SK-N-DZ (cell line): ENCODE results near the gene GINS1.
A peak's percentile ranks its signal among the peaks of the same experiment; 100 is the strongest.

ENCODE experiments used
- DNase-seq: peaks from one replicate; pipeline ENCODE4 v3.0.0-alpha.2; 2015; ENCODE audit warnings: low spot score

Gene GINS1

DNA sequence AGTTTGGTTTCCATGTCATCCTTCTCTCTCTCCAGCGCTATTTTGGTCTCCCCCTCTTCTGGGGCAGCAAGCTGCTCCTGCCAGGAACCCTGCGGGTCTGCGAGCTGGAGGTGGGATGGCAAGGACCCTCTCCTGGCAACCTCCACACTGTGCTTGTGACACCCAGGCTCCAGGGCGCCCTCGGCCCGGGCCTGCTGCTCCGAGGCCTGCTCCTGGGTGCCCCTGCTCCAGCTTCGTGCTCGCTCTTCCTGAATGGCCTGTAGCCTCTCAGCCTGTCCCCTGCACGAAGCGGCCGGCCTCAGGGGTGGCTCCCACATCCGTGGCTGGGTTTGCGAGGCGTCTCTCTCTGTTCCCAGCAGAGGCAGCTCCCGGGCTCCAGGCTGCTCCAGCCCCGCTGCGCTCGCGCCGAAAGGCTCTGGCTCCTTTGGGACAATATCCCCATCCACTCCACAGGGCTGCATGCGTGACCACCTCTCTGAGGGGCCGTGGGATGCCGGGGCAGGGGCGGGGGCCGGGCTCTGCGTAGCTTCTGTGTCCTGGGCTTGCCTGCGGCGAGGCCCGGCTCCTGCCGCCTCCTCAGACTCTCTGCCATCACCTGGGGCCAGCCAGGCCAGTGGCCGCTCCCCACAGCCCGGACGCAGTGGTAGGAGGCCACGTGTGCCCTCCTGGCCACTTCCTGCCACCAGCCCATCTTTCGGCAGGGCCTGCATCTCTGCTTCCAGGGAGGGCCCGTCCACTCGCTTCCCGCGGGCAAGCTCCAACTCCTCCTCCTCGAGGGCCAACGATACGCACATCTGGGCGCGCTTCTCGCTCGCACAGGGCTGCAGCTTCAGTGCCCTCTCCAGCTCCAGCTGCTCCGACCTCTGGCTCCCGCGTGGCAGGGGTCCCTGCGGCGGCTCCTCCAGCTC is 68.9 kb downstream of the GINS1 start:
- no peak for DNase-seq

DNA sequence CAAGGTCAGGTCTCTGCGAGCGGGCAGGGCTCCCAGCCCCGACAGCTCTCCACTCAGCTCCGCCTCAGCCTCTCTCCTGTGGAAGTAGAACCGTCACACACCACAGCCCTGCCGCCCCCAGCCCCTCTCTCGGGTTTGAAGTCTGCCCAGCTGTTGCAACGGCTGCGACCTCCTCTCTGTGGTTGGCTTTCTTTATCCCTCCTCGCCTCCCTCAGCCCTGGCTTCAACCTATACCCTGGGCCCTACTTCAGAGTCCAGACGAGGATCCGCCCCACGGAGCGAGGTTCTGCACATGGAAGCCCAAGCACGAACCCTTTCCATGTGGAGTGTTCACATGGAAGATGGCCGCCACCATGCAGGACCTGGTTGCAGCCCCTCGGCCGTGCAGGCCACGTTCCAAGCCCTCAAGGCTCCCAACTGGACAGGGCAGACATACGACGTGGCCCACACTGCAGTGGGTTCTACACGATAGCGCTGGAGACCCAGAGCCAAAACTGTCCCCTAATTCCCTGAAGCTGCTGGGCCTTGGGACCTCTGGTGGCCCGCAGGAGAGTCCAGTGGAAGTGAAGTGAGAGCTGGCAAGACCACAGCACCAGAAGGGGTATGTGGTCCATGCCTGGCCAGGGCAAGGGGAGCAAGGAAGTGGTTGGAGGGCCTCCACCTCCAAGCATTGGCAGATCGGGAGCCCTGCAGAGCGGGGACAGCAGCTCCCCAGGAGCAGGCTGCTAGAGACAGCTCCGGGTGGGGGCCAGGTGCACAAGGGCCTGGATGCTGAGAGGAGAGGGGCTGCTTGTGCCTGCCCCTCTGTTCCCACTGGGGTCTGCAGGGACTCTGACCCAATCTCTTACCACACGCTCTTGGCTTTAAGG is 69.8 kb downstream of the GINS1 start:
- DNase-seq = no peak

DNA sequence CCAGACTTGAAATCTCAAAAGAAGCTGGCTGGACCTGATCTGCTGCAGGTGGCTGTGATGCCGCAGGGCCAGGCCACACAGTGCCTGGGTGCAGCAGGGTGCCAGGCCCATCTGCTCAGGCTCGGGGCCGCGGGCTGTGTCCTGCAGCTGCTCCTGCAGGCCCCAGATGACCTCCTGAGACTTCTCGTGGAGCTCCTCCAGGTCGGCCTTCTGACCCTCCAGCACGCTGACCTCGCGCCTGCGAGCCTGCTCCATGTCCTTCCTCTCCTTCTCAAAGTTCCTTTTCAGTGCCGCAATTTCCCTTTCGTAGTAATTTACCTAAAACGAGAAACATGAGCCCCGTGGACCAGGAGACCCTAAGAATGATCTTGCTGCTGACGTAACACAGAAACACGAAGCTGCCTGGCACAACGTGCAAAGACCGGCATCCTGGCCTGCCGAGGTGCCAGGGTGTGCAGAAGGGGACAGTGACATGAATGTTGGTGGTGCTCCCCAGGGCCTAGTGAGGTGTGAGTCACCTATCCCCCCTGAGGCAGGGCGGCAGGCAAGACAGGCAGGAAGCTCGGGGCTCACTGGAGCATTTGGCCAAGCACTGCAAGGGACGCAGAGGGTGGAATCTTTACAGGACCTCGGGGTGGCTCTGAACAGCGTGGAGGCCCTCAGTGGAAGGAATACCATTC is 71.6 kb downstream of the GINS1 start:
- no peak for DNase-seq

DNA sequence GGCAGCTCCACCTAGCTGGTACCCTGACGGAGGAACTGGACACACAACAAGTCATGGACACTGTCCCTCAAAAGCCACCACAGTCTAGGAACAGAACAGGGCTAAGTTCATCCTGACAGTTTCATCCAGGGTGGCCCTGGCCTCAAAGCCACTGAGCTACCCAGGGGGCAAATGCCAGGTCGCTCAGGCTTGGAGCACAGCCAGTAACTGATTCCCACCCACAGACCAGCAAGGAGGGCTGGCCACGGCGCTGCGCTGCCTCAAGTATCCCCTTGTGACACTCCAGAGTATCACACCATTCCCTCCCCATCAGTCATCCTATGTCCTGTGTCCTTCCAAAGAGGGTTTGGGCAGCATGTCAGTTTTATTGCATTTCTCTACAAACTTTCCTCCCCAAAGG is 72.2 kb downstream of the GINS1 start:
- DNase-seq = no peak

DNA sequence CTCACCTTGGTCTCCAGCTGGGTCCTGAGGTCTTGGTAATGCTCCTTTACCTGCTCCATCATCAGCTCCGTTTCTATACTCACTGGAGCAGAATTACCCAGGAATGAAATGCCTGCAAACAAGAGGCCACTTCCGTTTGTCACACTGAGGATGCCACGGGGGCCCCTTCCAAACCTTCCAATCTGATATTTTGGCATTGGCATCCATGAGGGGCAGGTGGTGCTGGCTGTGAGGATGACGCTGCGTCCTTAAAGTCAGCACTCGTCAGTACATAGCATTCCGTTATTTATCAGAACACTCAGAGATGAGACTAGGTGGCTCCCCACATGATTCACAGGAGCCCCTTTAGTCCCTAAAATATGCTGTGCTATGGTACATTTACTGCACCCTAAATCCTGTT is 72.7 kb downstream of the GINS1 start:
- no peak for DNase-seq

DNA sequence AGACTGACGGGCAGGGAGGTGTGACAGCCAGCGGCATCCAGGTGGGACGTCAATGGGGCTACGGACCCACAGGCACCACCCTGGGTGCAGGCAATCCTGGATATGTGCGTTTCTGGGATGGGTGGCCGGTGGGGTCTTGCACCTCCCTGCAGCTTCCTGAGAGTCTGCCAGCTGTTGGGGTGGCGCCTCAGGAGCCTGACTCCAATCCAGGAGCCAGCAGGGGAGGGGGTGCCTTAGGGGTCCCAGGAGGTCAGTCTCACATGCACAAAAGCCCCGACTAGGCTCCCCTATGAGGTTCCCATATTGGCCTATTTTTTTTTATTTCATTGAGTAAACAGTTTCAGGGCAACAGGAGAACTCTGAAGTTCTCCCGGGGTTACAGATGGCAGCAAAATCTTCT is 73.3 kb downstream of the GINS1 start:
- DNase-seq = no peak

DNA sequence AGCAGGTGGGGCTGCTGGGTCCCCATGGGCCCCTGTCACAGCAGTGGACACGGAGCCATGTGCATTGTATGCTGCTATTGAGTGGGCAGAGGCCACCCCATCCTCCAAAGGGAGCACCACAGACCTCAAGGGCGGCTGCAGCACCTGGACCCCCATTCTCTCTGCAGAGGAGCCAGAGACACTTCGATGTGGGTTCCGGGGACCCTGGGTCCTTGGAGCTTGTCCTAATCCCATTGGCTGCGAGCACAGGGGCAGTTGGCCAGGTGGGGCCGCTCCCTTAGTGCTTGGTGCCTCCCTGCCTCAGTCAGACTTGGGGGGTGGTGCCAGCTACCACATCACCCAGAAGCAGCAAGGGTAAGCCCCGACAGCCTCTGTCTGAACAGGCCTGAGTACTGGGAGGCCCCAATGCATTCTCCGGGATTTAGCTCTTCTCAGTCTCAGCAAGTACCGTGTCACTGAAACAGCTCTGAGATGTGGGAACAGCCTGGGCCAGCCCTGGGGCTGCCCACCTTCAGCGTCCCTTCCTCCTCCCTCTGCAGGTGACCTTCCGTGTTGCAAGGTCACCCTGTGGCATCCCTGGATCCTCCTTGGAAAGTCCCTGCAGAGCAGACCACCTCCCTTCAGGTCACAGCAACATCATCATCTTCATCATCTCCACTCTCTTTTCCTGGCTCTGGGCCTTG is 73.9 kb downstream of the GINS1 start:
- no peak for DNase-seq

DNA sequence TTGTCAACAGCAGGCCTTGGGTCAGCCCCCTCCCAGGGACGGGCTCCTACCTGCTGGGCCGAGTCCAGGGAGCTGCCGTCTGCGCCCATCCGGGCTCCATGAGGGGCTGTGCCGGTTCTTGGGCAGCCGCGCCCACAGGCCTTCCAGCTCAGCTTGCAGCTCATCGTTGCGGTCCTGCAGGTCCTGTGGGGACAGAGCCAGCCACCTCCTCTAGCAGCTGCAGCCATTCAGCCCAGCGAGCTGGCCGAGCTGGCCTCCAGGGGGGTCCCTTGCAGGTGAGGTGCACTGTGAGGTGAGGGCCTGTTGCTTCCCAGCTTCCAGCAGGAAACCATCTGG is 74.4 kb downstream of the GINS1 start:
- DNase-seq = no peak

DNA sequence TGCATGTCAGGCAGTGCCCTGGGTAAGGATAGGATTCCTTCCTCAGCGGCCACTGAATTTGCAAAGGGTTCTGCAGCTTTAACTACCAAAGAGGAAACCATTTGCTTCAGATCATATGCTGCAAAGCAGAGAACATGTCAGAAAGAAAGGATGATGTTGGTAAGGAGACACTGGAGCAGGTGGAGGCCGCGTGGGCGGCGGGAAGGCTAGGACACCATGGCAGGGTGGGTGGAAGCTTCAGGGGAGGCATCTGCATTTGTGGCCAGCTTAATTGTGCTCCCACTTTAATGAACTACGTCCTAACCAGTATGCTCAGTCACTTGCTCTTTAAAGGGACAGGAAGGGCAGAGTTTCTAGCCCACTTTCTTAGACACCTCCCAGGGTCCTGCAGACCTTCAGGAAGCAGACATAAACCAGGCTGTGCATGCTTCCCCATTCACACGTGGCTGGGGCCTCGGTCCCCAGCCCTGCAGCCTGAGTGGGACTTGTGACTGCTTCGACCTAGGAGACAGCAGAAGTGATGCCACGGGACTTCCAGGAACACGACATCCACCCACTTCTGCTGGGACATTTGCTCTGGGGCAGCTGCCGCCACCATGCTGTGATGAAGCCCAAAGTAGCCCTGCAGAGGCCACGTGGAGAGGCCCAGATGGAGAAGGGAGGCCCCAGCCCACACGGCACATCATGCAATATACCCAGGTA is 76.1 kb downstream of the GINS1 start:
- DNase-seq = no peak

DNA sequence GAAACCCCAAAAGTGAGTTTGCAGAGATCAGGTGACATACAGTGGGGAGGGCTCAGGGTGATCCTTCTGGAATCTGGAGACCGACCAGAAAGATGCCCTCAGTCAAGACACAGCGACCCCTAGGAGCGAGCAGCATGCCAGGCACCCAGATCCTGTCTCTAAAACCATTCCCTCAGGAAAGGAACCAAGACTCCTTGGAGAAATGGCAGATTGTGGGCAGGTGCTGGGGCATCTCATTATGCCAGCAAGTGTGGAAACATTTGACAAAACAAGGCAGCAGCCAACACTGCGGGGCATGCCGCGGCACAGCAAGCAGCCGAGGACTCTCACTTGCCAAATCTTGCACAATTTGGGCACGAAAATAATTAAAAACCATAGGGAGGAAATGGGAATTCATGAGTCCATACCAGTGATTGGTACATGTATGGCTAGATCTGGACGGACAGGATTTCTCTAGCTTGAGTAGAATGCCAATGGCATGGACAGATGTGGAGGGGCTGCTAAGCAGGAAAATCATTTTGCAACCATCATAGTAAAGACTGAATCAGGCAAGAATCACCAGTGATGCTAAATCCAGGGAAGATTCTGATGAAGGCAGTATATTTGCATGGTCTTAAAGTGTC is 76.9 kb downstream of the GINS1 start:
- DNase-seq = no peak

DNA sequence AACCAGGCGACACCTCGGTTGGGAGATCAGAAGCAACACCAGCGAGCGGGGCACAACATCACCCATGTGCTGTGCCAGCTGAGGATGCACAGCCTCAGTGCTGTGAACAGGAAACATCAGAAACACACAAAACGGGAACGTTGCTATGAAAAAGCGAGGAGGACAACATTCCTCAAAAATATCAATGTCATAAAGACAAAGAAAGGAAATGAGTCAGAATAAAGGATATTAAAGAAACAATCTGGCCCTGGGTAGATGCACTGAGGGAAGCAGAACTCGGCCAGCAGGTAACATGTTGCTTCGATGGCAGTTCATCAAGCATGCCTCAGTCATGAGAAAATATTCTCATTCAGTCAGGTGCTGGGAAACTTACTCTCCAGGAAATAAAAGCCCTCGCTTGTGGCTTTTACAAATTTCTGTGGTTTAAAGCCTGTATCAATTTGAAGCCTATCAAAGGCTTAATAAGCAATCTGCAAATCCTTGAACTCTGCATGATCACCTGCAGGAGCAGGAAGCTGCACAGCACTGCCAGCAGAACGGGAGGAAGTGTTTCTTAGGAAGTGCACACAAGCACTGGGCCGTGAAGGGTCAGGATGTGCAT is 77.5 kb downstream of the GINS1 start:
- no peak for DNase-seq

DNA sequence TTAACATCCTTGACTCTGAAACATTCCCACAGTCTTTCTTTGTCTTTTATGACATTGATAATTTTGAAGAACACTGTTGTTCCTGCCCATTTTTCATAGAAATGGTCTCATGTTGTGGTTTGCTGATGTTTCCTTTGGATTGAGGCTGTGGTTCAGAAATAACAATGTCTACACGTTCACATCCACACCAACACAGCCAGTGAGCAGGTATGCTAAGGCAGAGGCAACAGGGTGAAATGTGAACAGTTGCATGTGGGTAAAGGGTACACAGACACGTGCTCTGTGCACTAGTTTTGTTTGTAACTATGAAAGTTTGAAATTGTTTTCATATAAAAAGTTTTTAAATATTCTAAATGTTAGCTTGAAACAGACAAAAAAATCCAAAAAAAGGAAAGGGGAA is 78.4 kb downstream of the GINS1 start:
- no peak for DNase-seq

DNA sequence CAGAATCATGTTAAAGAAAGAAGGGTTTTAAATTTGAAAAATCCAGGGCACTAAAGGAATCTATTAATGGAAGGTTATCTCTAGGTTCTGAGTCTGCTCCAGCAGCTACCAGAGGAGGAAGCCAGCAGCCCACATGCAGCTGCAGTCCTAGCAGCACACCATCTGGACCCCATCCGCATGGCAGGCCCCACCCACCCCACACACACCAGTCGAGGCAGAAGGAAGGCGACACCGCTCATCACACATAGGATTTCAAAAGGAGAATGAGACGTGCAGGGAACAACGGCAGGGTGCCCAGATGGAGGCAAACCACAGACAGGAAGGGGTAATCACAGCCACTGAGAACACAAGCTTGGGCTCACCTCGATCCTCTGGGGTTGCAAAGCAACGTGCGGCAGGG is 78.9 kb downstream of the GINS1 start:
- DNase-seq = no peak

DNA sequence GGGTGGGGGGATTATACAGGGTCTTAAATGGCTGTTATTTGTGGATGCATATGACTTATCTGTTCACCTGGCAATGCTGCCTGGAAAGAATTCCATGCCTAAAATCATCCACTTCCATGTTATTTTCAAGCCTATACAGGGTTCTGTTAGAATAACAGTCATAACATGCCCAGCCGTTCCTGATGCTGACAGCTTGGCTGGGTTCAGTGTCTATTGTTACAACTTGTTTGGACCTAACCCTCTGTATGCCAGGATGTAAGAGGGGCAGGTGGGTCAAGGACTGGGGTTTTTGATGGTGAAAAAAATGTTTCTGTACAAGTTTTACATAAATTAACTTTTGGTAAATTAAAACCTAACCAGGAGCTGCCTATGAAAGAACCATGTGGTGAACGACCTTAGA is 79.8 kb downstream of the GINS1 start:
- DNase-seq = no peak

DNA sequence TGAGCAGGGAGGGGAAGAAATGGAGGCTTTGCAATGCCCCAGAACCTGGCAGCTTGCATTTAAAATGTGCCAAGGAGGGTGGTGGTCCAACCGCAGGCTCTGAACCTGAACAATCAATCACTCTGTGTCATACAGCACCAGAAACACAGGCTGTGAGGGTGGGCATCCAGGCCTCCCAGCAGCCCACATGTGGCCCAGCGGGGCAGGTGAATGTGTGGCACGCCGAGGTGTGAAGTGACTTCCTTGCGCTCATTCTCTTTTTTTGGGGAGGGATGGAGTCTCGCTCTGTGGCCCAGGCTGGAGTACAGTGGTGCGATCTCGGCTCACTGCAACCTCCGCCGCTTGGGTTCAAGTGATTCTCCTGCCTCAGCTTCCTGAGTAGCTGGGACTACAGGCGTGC is 80.5 kb downstream of the GINS1 start:
- DNase-seq = no peak

DNA sequence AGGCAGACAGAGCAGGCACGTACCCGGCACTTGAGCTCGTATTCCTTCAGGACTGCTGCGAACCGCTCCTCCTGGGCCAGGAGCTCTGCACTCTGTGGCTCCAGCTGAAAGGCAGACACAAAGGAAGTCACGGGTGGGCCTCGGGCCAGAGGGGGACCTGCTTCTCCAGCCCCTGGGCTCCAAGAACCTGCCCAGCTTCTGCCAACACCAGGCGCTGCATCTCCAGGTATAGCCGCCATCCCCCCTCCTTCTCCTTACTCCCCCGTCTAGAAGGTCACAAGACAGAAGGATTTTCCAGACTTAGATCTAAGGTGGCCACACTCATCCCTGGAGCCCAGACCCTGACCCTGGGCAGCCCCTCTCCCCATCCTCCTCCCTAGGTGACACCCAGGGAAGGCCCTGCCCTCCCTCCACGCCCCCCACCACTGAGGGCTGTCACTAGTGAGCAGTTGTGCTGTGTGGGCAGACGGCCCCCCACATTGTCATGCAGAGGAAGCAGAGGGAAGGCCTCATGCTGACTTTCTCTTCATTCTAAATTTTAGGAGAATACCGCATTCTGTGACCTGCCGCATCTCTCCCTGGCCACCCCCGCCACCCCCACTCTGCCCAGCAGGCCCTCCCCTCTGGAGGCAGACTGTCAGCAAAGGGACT is 81.9 kb downstream of the GINS1 start:
- no peak for DNase-seq

DNA sequence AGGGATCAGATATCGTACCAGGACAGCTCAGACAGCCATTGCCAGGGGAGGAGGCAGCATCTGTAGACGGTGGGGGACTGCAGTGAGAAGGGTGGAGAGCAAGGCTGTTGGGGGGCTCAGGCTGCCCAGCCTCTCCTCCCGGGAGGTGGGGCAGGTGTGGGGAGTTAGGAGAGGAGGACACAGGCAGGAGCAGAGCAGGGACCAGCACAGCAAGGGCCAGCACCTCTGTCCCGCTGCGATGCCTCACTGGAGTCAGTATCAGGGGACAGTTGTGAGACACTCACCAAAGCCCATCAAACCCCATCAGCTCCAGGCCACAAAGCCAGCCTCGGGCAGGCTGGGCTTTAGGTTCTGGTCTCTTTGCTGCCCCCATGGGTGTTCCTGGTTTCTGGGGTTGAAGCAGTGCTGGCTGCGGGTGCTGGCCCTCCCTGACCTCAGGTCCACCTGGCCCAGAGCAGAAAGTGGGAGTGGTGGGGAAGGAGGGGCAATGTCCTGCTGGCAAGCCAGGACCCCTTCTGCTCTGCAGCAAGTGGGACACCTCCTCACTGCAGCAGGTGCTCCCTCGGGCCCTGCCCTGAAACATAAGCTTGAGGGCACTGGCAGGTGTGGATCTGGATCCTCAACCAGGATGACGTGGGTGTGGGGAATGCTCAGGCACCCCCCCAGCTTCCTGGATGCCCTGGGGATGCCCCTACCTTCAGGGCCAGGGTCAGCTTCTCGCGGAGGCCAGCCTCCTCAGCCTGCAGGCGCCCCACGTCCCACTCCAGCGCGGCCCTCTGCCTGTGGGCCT is 83.4 kb downstream of the GINS1 start:
- peak; percentile 25 for DNase-seq

DNA sequence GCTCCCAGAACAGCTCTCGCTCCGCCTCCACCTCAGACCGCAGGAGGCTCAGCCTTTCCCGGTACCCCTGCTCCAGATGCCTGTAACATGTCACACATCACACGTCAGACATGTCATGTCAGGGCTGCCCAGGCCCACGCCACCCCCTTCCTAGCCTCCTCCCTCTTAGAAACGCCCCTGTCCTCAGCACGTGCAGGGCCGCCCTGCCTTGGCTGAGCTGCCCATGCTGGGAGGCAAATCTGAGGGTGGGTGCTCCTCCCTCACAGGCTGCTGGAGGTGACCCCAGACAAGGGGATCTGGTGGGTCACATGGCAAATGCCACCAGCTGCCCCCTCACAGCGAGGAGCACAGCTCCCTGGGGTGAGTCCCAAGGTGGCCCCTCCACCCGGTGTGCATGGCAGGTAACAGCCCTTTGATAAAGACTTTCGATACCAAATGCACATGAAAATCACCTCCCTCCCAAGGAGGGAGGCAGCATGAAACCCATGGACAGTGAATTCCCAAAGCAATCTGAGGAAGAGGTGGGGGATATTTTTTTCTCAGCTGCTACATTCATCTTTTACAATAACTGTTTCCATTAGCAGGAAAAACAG is 84.1 kb downstream of the GINS1 start:
- peak; percentile 83 for DNase-seq
